GM18502 (cell line): ENCODE measurements around the gene CST4.
"Not testable (repeated sequence)": the region's sequence is repeated elsewhere in the genome, so short reads cannot be mapped to it uniquely, and the experiment has no call there.

Experiments used
- ATAC-seq: cut with Tn5 transposase; IDR thresholded peaks from one replicate; pipeline ENCODE4 v1.9.1; 2021; ENCODE audit warnings: mild to moderate bottlenecking; ENCODE audit not compliant: unreplicated experiment, poor library complexity

The CST4 gene

GRCh38 chr20:23688684-23689398 is at the start of gene CST4:
Gene CST4 (minus strand): TSS chr20:23689038. CDS start chr20:23688969, 69 bp downstream.
- ATAC-seq = not testable (repeated sequence)

GRCh38 chr20:23735391-23735790 is 46.6 kb upstream of the CST4 start:
- not testable (repeated sequence) for ATAC-seq

GRCh38 chr20:23734949-23735348 is 46.1 kb upstream of the CST4 start:
- not testable (repeated sequence) for ATAC-seq

GRCh38 chr20:23734440-23734839 is 45.6 kb upstream of the CST4 start:
- not testable (repeated sequence) for ATAC-seq

- ATAC-seq = no peak
These were observed 38.2 kb upstream of the CST4 start for GRCh38 chr20:23727016-23727415.

GRCh38 chr20:23725102-23725501 is 36.3 kb upstream of the CST4 start:
- no peak for ATAC-seq

- peak; percentile 67 for ATAC-seq
These were observed 34.9 kb upstream of the CST4 start for GRCh38 chr20:23723659-23724307.

- not testable (repeated sequence) for ATAC-seq
These were observed 34.0 kb upstream of the CST4 start for GRCh38 chr20:23722851-23723250.

- no peak for ATAC-seq
These were observed 33.1 kb upstream of the CST4 start for GRCh38 chr20:23721962-23722361.

- not testable (repeated sequence) for ATAC-seq
These were observed 30.5 kb upstream of the CST4 start for GRCh38 chr20:23719351-23719750.

- not testable (repeated sequence) for ATAC-seq
These were observed 22.9 kb upstream of the CST4 start for GRCh38 chr20:23711778-23712177.

GRCh38 chr20:23710771-23711170 is 21.9 kb upstream of the CST4 start:
- ATAC-seq = no peak

GRCh38 chr20:23705895-23706294 is 17.1 kb upstream of the CST4 start:
- ATAC-seq = no peak

GRCh38 chr20:23702021-23702420 is 13.2 kb upstream of the CST4 start:
- ATAC-seq = no peak

- ATAC-seq = no peak
These were observed 12.1 kb upstream of the CST4 start for GRCh38 chr20:23700931-23701330.

GRCh38 chr20:23697947-23698346 is 9.1 kb upstream of the CST4 start:
- peak; percentile 56 for ATAC-seq

GRCh38 chr20:23695068-23695395 is 6.2 kb upstream of the CST4 start:
- not testable (repeated sequence) for ATAC-seq

- not testable (repeated sequence) for ATAC-seq
These were observed 5.6 kb upstream of the CST4 start for GRCh38 chr20:23694178-23695067.

GRCh38 chr20:23692725-23693619 is 4.1 kb upstream of the CST4 start:
- ATAC-seq = not testable (repeated sequence)

GRCh38 chr20:23691675-23692074 is 2.8 kb upstream of the CST4 start:
- ATAC-seq = no peak
